SK-N-MC (cell line): ENCODE measurements around the gene LRMDA.
"Not testable (repeated sequence)": the region's sequence is repeated elsewhere in the genome, so short reads cannot be mapped to it uniquely, and the experiment has no call there.

Experiments used
- DNase-seq: peaks from one replicate; pipeline ENCODE4 v3.0.0-alpha.2; 2011; ENCODE audit warnings: low read depth, low spot score
- H3K27ac ChIP-seq: fragments of 200-600 bp; sonication (generic); 2 replicates; pipeline ENCODE4 v1.5.1; 2016; ENCODE audit warnings: mixed run types
- H3K36me3 ChIP-seq: fragments of 200-600 bp; sonication (generic); 2 replicates; pipeline ENCODE4 v1.6.1; 2017; ENCODE audit warnings: antibody characterized with exemption, low read length, mixed read lengths; ENCODE audit not compliant: insufficient read depth
- H3K4me3 ChIP-seq: fragments of 200-600 bp; sonication (generic); 2 replicates; pipeline ENCODE4 v1.5.1; 2016
- H3K9ac ChIP-seq: fragments of 200-600 bp; sonication (generic); 2 replicates; pipeline ENCODE4 v1.8.0; 2017; ENCODE audit warnings: mixed run types, mixed read lengths; ENCODE audit not compliant: insufficient read length
- H3K9me3 ChIP-seq: fragments of 200-600 bp; sonication (generic); 2 replicates; pipeline ENCODE4 v1.6.1; 2017; ENCODE audit warnings: low read depth, mild to moderate bottlenecking, antibody characterized with exemption, low read length, moderate library complexity, mixed read lengths
- EZH2 ChIP-seq: fragments of 200-600 bp; sonication (generic); IDR thresholded peaks from one replicate; pipeline ENCODE4 v1.6.1; 2017; ENCODE audit warnings: antibody characterized with exemption
- FOXP2 ChIP-seq: optimal IDR thresholded peaks from 2 replicates; pipeline ENCODE3; 2011; ENCODE audit warnings: mild to moderate bottlenecking, moderate library complexity; ENCODE audit not compliant: insufficient read depth; ENCODE audit errors: extremely low read length, control extremely low read depth
- POLR2AphosphoS5 ChIP-seq: IDR thresholded peaks from 2 replicates; pipeline ENCODE4 v1.6.1; 2012; ENCODE audit warnings: mild to moderate bottlenecking, low read depth, low read length, borderline replicate concordance

LRMDA gene

DNA sequence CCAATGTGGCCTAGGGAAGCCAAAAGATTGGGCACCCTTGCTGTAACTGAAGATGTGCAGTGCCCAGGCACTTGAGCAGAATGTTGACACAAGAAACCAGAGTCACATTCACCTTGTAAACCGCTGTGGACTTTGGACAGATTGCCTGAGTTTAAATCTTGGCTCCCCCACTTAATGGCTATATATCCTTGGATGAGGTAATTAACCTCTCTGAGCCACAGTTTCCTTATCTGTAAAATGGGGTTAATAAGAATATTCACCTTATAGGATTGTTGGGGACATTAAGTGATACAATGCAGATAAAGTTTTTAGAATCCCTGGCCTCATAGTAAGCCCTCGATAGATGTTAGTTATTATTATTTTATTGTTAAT lies 331.0 kb downstream of the LRMDA start:
- no peak for DNase-seq
- no peaks in the 10 kb centered on the region for H3K9me3 ChIP-seq
- H3K27ac ChIP-seq = no peak overlapping the region
- H3K4me3 ChIP-seq = no peak overlapping the region
- no peak overlapping the region for H3K9ac ChIP-seq
- TF ChIP-seq POLR2AphosphoS5 (no peak), EZH2 (no peak), FOXP2 (no peak)
- no peaks in the 10 kb centered on the region for H3K36me3 ChIP-seq

DNA sequence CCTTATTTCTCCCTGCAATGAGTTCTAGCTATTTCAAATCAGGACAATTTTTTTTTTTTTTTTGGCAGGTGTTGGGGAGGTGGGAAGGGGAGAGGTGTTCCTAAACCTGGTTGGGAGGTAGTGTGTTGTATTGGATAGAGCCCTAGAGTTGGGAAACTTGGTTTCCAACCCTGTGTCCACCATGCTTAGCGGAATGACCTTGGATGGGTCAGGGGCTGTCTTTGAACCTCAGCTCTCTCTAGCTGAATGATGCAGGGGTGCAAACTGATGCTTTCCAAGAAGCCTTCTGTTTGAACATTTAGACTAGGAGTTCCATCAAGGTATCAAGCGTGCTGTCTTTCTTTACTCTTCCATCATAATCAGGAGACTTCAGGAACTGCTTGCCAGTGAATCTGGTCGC lies 332.2 kb downstream of the LRMDA start:
- no peak overlapping the region for H3K27ac ChIP-seq
- DNase-seq = no peak
- H3K9me3 ChIP-seq = no peaks in the 10 kb centered on the region
- no peak overlapping the region for H3K4me3 ChIP-seq
- no peak overlapping the region for H3K9ac ChIP-seq
- TF ChIP-seq EZH2 = no peak
- no peak for TF ChIP-seq FOXP2
- no peak for TF ChIP-seq POLR2AphosphoS5
- no peaks in the 10 kb centered on the region for H3K36me3 ChIP-seq

DNA sequence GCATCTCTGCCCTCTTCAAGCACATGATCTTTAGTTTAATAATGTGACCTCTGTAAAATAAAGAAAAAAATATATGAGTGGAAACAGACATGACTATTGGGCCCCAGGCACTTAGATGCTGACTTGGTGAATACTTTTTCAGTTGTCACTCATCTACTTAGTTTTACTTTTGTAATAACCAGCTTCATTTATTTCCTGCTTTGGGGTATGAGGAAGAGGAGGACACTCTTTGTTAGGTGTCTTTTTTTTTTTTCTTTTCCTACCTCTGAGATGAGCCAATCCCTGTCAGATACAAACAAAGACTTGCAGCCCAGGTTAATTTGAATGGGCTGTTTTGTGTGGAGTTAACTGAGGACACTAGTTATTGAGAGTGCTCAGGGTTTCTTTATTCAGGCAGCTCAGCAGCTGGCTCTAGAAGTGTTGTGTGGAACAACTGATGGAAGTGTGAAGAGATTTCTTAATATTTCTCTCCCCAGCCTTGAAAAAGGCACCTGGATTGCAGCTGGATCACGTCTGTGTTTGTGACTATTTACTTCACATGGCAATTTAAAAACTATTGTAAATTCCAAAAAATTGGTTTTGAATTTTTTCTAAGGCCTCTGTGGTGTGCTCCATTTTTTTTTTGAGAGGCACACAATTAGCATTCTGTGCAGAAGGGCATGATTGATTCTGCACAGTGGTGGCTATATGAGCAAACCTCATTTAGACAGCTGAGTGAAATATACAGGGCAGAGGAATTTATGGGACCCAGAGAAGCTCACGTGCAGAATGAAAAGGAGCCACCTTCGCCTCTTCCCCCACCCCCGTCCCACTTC lies 333.8 kb downstream of the LRMDA start:
- TF ChIP-seq FOXP2 (no peak), EZH2 (no peak), POLR2AphosphoS5 (no peak)
- DNase-seq = no peak

DNA sequence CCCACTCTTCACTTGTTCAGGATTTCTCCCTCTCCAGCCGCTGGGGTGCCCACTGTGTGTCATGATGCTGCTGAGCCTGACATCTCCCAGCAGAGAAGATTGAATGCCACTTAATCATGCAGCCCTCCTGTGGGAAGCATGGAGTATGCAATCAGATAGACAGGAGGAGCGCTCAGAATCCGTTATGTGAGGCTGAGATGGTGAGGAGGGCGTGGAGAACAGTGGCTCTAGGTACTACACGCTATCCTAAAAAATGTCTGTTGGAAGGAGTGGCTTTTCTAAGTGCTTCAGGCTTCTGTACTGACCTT lies 334.3 kb downstream of the LRMDA start:
- no peak overlapping the region for H3K4me3 ChIP-seq
- H3K9ac ChIP-seq = no peak overlapping the region
- H3K9me3 ChIP-seq = no peaks in the 10 kb centered on the region
- no peak overlapping the region for H3K27ac ChIP-seq
- no peaks in the 10 kb centered on the region for H3K36me3 ChIP-seq
- DNase-seq = no peak
- TF ChIP-seq POLR2AphosphoS5 (no peak), FOXP2 (no peak), EZH2 (no peak)

More for the DNA sequence above, 333.8 kb downstream of the LRMDA start:
- no peak overlapping the region for H3K27ac ChIP-seq
- H3K9me3 ChIP-seq = no peaks in the 10 kb centered on the region
- H3K36me3 ChIP-seq = no peaks in the 10 kb centered on the region
- no peak overlapping the region for H3K4me3 ChIP-seq
- no peak overlapping the region for H3K9ac ChIP-seq

DNA sequence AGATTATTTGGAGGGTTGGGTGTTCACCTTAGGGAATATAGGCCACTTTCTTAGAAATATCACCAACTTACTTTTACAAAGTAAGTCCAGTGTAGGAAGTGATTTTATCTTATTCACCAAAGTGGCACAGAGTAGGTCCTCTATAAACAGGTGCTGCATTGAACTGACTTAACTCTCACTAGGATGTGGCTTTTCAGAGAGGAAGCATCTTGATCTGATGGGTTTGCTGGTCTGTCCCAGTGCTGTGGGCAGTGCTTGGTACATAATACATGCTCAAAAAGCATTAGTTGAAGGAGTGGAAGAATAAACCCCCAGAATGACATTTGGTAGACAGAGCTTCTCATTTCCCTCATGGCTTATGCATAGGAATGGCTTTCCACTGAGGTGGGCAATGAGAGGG lies 334.7 kb downstream of the LRMDA start:
- no peak for TF ChIP-seq EZH2
- no peak for TF ChIP-seq FOXP2
- no peak for TF ChIP-seq POLR2AphosphoS5
- Histone ChIP-seq H3K27ac (no peak overlapping the region), H3K4me3 (no peak overlapping the region), H3K36me3 (no peaks in the 10 kb centered on the region), H3K9me3 (no peaks in the 10 kb centered on the region), H3K9ac (no peak overlapping the region)
- DNase-seq = no peak

DNA sequence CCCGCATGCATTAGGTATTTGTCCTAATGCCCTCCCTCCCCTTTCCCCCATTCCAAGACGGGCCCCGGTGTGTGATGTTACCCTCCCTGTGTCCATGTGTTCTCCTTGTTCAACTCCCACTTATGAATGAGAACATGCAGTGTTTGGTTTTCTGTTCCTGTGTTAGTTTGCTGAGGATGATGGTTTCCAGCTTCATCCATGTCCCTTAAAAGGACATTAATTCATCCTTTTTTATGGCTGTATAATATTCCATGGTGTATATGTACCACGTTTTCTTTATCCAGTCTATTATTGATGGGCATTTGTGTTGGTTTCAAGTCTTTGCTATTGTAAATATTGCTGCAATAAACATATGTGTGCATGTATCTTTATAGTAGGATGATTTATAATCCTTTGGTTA lies 335.3 kb downstream of the LRMDA start:
- DNase-seq, H3K9ac ChIP-seq, H3K4me3 ChIP-seq, H3K27ac ChIP-seq, H3K36me3 ChIP-seq, H3K9me3 ChIP-seq: not testable (repeated sequence)

DNA sequence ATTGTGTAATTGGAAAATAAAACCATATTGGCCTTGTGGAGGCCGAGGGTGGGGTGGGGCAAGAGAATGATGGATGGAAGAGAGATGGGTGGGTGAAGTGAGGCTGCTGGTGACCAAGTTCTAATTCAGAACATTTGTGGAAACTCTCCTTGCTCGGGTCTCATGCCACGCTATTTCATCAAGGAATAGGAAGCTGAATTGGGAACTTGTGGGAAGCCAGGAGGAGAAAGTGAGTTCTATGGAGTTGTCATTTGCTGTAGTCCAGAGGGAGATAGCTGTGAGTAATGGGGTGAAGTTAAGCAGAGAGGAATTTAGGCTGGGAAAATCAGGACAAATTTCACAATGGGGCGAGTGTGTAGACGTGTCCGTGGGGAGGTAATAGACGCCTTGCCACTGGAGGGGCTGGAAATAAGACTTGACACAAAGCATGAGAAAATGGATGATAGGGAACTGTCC lies 339.2 kb downstream of the LRMDA start:
- Histone ChIP-seq H3K9ac (no peak overlapping the region), H3K36me3 (no peaks in the 10 kb centered on the region), H3K27ac (no peak overlapping the region), H3K9me3 (no peaks in the 10 kb centered on the region), H3K4me3 (no peak overlapping the region)
- no peak for TF ChIP-seq POLR2AphosphoS5
- no peak for TF ChIP-seq FOXP2
- TF ChIP-seq EZH2 = no peak
- no peak for DNase-seq

DNA sequence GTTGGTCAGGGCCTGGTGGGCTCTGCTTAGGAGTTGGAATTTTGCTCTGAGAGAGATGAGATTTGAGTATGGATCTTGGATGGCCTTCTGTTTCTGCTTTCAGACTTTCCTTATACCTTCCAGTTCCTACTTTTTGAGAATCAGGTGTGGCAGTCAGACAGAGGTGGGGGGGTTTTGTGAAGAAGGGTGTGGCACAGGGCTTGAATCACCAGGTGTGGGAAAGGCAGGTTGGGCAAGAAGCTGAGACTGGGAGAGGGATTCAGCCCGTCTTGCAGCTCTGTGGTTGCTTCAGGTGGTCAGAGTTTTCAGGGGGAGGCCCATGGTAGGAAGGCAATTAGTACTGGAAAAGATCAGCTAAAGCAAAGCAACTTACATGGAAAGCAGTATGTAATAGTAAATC lies 340.2 kb downstream of the LRMDA start:
- no peaks in the 10 kb centered on the region for H3K36me3 ChIP-seq
- TF ChIP-seq POLR2AphosphoS5 (no peak), EZH2 (no peak), FOXP2 (no peak)
- no peak overlapping the region for H3K27ac ChIP-seq
- DNase-seq = no peak
- no peak overlapping the region for H3K9ac ChIP-seq
- H3K9me3 ChIP-seq = no peaks in the 10 kb centered on the region
- no peak overlapping the region for H3K4me3 ChIP-seq
